GM23248 (cell line): ENCODE data around the gene COP1.

Experiments
- EZH2 ChIP-seq: fragments of 200-600 bp; sonication (generic); IDR thresholded peaks from 2 replicates; pipeline ENCODE4 v1.6.1; 2018; ENCODE audit warnings: antibody characterized with exemption, mild to moderate bottlenecking; ENCODE audit not compliant: insufficient read depth, poor library complexity, severe bottlenecking
- EZH2phosphoT487 ChIP-seq: fragments of 200-600 bp; sonication (generic); IDR thresholded peaks from 2 replicates; pipeline ENCODE4 v1.6.1; 2018; ENCODE audit warnings: antibody characterized with exemption, moderate library complexity, mild to moderate bottlenecking, low read depth; ENCODE audit not compliant: insufficient read depth

- no peak for TF ChIP-seq EZH2
- no peak for TF ChIP-seq EZH2phosphoT487
Measured at GRCh38 chr1:176206961-176207902, at the start of gene COP1.
